BJ (cell line): Measurements from ENCODE around the gene GADD45A. TPM values are rescaled to one million over a fixed set of nuclear protein-coding genes. Genes with fewer than 3 reads are reported as not detected.

Experiments used
- CTCF ChIA-PET: fragments of 350-600 bp; formaldehyde crosslinking; extraction: SDS; loops from one replicate; lab custom pipeline; 2021; ENCODE audit warnings: antibody characterized with exemption, inconsistent platforms; lab: Yijun Ruan, JAX
- POLR2A ChIA-PET: fragments of 300-600 bp; sonication (Branson Sonifier 250); formaldehyde crosslinking; extraction: SDS; loops from one replicate; lab custom pipeline; 2021; ENCODE audit warnings: antibody characterized with exemption; lab: Charles Lee
- DNase-seq: peaks from one replicate; pipeline ENCODE4 v3.0.0-alpha.2; 2011; ENCODE audit warnings: low read depth
- H3K27me3 ChIP-seq: 2 replicates; pipeline ENCODE4 v1.6.0; 2011; ENCODE audit warnings: low read length; ENCODE audit not compliant: control insufficient read depth, insufficient read depth
- H3K36me3 ChIP-seq: 2 replicates; pipeline ENCODE4 v1.5.1; 2011; ENCODE audit warnings: low read length; ENCODE audit not compliant: control insufficient read depth, insufficient read depth
- H3K4me3 ChIP-seq: 2 replicates; pipeline ENCODE4 v1.5.1; 2011; ENCODE audit warnings: low read depth, mild to moderate bottlenecking, control low read depth, low read length
- CTCF ChIP-seq: IDR thresholded peaks from 2 replicates; pipeline ENCODE4 v1.5.1; 2011; ENCODE audit warnings: low read depth, mild to moderate bottlenecking, control low read depth, inconsistent platforms, low read length, moderate library complexity; ENCODE audit not compliant: insufficient read depth
- polyA minus RNA-seq: library from RNA; depleted of rRNA, polyadenylated mRNA; stranded (reverse); fragments of >200 nt; gene quantifications from 2 replicates; pipeline ENCODE4 v1.2.3, GENCODE V29; 2011; rRNA and poly(A)+ RNA removed
- polyA plus RNA-seq: library from polyadenylated mRNA; depleted of rRNA; stranded (reverse); fragments of >200 nt; gene quantifications from 2 replicates; pipeline ENCODE4 v1.2.3, GENCODE V29; 2011; rRNA removed

Gene GADD45A
- polyA plus RNA-seq (27.4 and 32.1 TPM in 2 replicates), polyA minus RNA-seq (8.2 and 11.6 TPM in 2 replicates)

DNA sequence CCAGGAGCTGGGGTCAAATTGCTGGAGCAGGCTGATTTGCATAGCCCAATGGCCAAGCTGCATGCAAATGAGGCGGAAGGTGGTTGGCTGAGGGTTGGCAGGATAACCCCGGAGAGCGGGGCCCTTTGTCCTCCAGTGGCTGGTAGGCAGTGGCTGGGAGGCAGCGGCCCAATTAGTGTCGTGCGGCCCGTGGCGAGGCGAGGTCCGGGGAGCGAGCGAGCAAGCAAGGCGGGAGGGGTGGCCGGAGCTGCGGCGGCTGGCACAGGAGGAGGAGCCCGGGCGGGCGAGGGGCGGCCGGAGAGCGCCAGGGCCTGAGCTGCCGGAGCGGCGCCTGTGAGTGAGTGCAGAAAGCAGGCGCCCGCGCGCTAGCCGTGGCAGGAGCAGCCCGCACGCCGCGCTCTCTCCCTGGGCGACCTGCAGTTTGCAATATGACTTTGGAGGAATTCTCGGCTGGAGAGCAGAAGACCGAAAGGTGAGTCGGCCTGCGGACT lies at the start of gene GADD45A:
Gene GADD45A (plus strand): TSS at position 135 of the 491 bp plus-strand sequence. CDS start 294 bp downstream, at position 429.
- no peak for TF ChIP-seq CTCF
- ChIA-PET CTCF (interaction anchor here (0.6 to 8.1 kb wide), 13 partner anchors 66 to 783 kb away, joined by 3 to 56 read pairs (median 3); no protein-coding TSS in a partner anchor), POLR2A (interaction anchor here (0.5 to 1.1 kb wide), 4 partner anchors 75 to 148 kb away, joined by 3 read pairs; no protein-coding TSS in a partner anchor)
- Histone ChIP-seq H3K4me3 (peak within 1 kb of the TSS; percentile 85), H3K36me3 (peaks cover 8% of the 10 kb centered on the region), H3K27me3 (no peaks in the 10 kb centered on the region)
- peak; percentile 97 for DNase-seq

GRCh38 chr1:67636146-67636545 lies 48.9 kb upstream of the GADD45A start:
- CTCF ChIA-PET: no interaction called here

GRCh38 chr1:67639361-67639760 lies 45.6 kb upstream of the GADD45A start:
- Histone ChIP-seq H3K36me3 (no peaks in the 10 kb centered on the region), H3K27me3 (no peaks in the 10 kb centered on the region), H3K4me3 (no peak overlapping the region)
- TF ChIP-seq CTCF: no peak
- no peak for DNase-seq
- POLR2A ChIA-PET: no interaction called here
- CTCF ChIA-PET: interaction anchor here (0.8 to 1.2 kb wide), 2 partner anchors 10 to 24 kb away, joined by 3 read pairs; no protein-coding TSS in a partner anchor

More at GRCh38 chr1:67636146-67636545, 48.9 kb upstream of the GADD45A start:
- no peak for TF ChIP-seq CTCF
- POLR2A ChIA-PET: no interaction called here
- H3K27me3 ChIP-seq: no peaks in the 10 kb centered on the region
- H3K4me3 ChIP-seq: no peak overlapping the region
- H3K36me3 ChIP-seq: no peaks in the 10 kb centered on the region
- DNase-seq: no peak

- Histone ChIP-seq H3K27me3 (no peaks in the 10 kb centered on the region), H3K36me3 (no peaks in the 10 kb centered on the region), H3K4me3 (no peak overlapping the region)
- no peak for TF ChIP-seq CTCF
- no peak for DNase-seq
- ChIA-PET CTCF (interaction anchor here (0.7 to 1.4 kb wide), 2 partner anchors 80 to 98 kb away, joined by 3 read pairs; no protein-coding TSS in a partner anchor), POLR2A (no interaction called here)
Measured at GRCh38 chr1:67642629-67643028, 42.4 kb upstream of the GADD45A start.

- Histone ChIP-seq H3K4me3 (no peak overlapping the region), H3K36me3 (no peaks in the 10 kb centered on the region), H3K27me3 (no peaks in the 10 kb centered on the region)
- DNase-seq: no peak
- ChIA-PET CTCF (interaction anchor here (0.9 kb wide), 1 partner anchor 9 kb away, joined by 3 read pairs; no protein-coding TSS in a partner anchor), POLR2A (no interaction called here)
- TF ChIP-seq CTCF: no peak
Measured at GRCh38 chr1:67644566-67644965, 40.4 kb upstream of the GADD45A start.
